T47D (cell line): Measurements from ENCODE around the gene HEMGN.

Source experiments
- DNase-seq, 2 experiments: peaks; one replicate each; pipeline versions ENCODE4 v3.0.0 to v3.0.0-alpha.2; 2011 to 2012; ENCODE audit warnings: low read depth in 1 of 2, low spot score in 1 of 2
- JUND ChIP-seq: IDR thresholded peaks from 2 replicates; pipeline ENCODE4 v1.6.1; 2012; ENCODE audit warnings: low read depth
- in situ Hi-C: cut with HindIII; loops from 2 replicates; pipeline ENCODE4 v1.10.0; 2016; ENCODE audit warnings: low sequenced_read_pairs, low pct_unique_long_range_greater_than_20kb

HEMGN gene

DNA sequence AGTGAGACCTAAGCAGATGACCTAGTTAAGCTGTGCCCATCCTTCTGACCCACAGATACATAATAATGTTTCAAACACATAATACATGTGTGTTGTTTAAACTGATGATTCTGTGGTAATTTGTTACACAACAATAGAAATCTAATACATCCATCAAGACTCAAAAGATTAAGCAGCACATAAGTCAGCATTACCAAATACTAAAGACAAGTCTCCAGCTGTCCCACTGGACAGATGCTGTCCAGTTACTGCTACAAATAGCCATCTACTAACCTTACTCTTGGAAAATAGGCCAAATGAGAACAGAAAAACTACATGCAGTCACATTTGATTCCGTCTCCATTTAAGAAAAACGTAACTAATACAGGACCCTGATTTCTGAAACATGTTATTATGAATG, 26.4 kb downstream of the HEMGN start:
- DNase-seq = no peak
- in situ Hi-C loops = no loop called here

DNA sequence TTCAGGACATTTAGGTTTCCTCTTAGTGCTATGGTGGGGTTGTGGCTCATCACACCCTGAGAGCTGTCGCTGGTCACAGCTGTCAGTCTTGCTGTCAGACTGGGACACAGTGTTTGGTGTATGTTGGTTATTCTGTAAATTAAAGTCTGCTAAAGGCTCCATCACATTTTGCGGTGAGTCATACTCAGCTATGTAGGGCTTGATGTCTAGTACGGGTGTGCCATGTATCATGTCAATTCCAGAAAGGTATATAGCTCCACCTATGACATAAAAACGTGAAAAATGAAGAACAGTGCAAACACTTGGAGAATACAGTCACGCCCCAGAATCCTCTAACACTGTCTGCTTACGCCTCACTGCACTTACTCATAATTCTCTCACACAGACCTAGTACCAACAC, 27.6 kb downstream of the HEMGN start:
- DNase-seq = no peak
- in situ Hi-C loops = no loop called here
- TF ChIP-seq JUND = no peak

More for the DNA sequence above, 26.4 kb downstream of the HEMGN start:
- no peak for TF ChIP-seq JUND

DNA sequence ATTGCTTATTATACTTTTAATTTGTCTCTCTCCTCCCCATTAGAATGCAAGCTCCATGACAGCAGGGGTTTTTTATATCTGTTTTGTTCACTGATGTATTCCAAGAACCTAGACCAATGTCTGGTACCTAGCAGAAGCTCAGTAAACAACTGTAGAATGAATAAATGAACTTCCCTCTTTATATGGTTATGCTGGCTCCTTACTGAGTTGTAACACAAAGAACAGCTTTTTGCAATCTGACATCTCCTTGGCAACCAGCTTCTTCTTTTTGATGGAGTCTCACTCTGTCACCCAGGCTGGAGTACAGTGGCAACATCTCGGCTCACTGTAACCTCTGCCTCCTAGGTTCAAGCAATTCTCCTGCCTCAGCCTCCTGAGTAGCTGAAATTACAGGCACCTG, 29.3 kb downstream of the HEMGN start:
- in situ Hi-C loops = no loop called here
- DNase-seq = no peak
- TF ChIP-seq JUND = no peak

DNA sequence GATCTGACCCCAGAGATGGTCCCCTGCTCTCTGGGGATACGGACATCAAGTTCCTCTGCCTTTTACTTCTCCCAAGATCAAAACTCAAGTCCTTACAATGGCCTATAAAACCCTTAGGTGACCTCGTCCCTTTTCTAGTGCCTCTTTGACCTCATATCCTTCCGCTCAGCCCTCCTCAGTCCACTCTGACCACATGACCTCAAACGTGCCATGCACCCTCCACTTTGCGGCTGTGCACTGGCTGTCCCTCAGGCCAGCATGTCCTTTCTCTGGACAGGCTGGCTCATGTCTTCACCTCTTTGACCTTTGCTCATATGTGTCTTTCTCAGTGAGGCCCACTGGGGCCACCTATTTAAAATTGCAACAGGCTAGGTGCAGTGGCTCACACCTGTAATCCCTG, 30.3 kb downstream of the HEMGN start:
- no peak for TF ChIP-seq JUND
- DNase-seq = no peak
- in situ Hi-C loops = no loop called here

DNA sequence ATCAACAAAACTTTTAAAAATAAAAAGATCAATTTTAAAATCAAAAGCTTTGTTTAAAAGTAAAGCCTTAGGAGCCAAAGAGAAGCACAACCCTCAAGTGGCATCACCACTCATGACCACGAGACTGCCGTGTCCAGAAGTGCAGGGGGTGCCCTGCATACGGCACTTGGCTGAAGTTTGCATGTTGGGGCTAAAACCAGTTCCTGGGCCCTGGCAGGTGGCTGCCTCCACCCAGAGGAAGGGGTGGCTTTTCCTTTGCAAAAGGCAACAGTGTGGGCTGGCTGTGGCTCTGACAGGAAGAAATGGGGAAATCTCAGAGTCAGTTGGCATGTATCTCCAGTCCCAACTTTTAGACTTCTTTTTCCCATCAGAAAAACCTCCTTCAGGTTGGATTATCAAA, 30.9 kb downstream of the HEMGN start:
- no peak for DNase-seq
- in situ Hi-C loops = no loop called here

DNA sequence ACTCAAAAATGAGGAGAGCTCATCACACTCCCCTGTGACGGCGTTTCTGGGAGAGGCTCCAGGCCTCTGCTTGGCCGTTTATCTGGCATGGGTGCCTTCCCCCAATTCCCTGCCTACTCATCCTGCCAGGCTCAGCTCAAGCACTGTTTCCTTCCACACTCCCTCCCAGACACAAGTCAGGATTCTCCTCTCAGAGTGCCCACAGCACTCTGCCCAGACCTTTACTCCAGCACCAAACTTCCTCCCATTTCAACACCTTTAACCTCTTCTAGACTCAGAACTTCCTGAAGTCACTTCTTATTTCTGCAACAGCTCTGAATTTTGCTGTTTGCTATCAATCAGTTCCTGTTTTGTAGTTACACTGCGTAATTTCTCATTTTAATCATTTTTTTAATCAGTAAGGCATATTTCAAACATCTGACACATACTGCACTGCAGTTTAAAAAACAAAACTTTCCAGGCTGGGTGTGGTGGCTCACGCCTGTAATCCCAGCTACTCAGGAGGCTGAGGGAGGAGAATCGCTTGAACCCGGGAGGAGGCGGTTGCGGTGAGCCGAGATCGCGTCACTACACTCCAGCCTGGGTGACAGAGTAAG, 31.6 kb downstream of the HEMGN start:
- in situ Hi-C loops = no loop called here
- no peak for DNase-seq
- no peak for TF ChIP-seq JUND

More for the DNA sequence above, 30.9 kb downstream of the HEMGN start:
- TF ChIP-seq JUND = no peak

DNA sequence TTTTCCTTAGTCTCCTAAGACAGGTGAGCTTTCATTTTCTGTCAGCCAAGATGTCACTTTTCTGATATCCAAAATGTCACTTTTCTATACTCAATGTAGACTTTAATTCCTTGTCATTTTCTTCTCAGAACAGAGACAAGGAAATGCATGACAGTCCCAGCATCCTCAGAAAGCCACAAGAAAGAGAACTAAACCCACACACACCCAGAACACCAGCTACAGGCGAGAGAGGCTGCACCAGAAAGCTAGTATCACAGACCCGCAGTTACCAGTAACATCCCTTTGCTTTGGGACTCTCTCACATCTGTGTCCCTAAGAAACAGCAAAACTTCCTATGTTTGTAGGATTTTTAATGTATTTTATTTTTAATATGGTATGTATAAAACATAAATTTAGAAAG, 32.7 kb downstream of the HEMGN start:
- in situ Hi-C loops = no loop called here
- DNase-seq = no peak
- no peak for TF ChIP-seq JUND

DNA sequence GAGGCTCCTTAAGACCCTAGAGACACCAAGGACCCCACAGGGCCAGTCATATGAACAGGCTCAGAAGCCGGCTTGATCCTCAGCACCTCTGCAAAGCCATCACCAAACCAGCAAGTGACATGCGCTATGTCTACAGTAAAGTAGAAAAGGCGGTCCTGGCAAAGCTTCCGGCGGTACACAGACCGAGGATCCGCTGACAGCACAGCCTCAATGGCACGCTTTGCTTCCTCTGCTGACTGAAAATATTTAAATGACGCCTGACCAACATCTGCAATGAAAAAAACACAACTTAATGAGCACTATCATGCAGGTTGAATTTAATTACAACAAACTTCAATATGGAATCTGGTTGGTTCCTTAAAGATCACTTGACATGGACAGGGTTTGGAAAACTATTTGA, 33.2 kb downstream of the HEMGN start:
- TF ChIP-seq JUND = no peak
- in situ Hi-C loops = no loop called here
- DNase-seq = no peak

DNA sequence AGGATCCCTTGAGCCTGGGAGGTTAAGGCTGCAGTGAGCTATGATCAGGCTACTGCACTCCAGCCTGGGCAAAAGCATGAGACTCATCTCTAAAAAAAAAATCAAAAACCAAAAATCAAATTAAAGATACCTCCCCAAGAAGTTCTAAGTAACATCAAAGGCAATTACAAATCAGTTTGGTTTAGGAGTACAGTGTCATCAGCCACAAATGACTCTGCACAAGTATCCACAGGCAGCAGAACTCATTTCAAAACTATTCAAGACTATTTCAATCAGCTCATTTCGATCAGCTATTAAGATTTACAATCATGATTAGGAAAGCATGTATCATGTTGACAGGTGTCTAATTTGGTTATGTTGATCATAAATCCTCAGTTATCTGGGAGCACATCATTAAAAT, 34.8 kb downstream of the HEMGN start:
- in situ Hi-C loops = no loop called here
- no peak for DNase-seq

DNA sequence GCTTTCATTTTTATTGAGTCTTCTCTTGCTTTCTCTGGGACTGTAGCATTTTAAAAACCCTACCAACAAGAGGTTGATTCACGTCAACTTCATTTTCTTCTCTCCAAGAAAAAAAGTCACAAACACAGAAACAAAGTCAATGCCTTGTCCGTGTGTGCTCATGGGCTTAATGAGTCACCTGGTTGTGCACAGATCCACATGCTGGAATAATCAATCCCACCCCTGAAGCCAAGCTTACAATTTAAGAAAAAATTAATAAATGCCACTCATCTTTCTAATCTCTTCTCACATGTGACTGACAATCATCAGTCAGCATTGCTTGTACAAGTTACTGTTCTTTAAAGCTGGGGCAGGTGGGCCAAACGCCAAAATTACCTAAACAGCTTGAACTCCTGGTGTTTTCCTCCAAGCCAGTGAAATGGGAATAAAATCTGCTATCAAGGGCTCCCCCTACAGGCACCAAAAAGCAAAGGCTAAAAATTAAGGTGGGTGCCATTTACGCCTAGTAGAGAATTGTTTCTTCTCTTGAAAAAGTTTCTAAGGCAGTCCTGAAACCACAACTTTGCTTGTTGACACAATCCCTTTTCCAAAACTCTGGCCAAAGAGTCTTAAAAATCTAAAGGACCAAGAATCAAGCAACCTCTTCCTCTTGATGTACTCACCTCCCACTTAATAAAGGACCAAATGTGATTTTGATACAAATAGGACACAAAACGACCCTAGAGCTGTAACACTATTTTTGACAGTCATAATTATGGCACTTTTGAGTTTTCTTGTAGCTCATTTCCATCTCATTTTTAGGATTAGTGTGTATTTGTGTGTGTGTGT, 37.0 kb downstream of the HEMGN start:
- TF ChIP-seq JUND = no peak
- in situ Hi-C loops = no loop called here
- peak in 1 of 2 experiments; percentile 48 for DNase-seq

More for the DNA sequence above, 34.8 kb downstream of the HEMGN start:
- no peak for TF ChIP-seq JUND

DNA sequence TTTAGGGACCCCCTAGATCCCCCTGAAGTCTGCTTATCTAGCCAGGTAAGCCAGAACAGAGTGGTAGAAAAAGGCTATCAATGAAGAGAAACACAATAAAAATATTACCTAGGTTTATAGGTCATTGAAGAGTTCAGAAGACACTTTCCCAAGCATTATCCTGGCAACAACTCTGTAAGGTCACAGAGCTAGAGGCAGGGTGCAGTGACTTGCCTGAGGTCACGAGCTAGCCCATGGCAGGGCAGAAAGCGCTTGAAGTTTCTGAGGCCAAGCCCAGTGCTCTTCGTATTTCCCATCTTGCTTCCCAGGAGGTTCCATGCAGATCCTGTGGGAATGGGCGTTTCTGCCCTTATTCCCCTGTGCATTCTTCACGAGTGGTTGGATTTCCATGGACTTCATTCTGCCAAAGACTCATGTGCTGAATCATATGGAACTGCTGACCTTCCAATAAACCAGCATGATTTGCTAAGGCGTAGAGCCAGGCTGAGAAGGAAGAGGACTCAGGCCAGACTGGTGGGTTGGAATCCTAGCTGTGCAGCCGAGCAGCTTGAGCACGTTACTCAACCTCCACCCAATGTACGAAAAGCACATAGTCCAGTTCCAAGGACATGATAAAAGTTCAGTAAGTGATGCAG, 37.8 kb downstream of the HEMGN start:
- no peak for TF ChIP-seq JUND
- DNase-seq = no peak
- in situ Hi-C loops = no loop called here

DNA sequence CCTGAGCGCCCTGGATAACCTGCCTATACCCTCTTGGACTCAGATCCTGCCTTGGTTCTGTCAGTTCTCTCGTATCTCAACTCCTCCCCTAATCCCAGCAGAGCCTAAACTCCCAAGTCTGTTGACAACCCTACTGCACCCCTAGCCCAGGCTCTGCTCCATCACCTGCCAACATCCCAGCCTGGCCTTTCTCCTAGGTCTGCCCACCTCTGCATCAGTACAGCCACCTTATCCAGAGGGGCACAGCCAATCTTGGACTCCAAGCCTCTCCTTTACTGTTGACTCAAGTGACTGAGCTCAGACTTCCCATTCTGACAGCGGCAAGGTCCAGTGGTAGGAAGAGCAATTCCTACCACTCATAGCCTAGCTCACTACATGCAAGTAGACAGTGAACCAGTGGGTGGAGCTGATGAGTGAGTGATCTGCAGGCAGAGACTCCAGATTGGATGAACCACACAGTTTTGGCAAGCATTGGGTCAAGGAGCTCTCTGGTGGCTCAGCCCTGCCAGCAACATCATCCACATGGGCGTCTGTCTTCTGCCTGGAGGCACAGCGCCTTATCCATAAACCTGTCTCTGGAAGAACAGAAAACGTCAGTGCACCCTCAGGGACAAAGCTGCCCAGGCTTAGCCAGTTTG, 42.2 kb downstream of the HEMGN start:
- TF ChIP-seq JUND = no peak
- peak in 1 of 2 experiments; percentile 54 for DNase-seq
- in situ Hi-C loops = no loop called here

DNA sequence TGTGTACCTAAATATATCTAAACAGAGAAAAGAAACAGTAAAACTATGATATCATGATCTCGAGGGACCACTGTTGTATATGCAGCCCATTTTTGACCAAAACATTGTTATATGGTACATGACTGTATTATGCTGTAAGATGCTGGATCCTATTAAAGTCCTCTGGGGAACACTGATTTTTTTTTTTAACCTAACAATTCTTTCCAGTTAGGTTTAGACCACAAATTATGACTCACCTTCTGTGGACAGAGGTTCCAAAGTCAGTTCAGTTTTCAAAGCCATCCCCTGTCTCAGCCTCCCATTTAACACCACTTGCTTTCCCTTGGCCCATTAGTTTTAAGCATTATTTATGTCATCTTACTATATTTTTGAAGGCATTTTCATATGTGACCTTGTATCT, 42.8 kb downstream of the HEMGN start:
- in situ Hi-C loops = no loop called here

More for the DNA sequence above, 42.8 kb downstream of the HEMGN start:
- DNase-seq = no peak
- no peak for TF ChIP-seq JUND
